Stomach (tissue), 9 donors: Measurements from ENCODE around the gene CBFA2T3. TPM values are rescaled to one million over a fixed set of nuclear protein-coding genes. Genes with fewer than 3 reads are reported as not detected.

ENCODE experiments used
- DNase-seq, 2 donors: peaks; one replicate each; pipeline versions ENCODE4 v3.0.0 to v3.0.0-alpha.2; 2013 to 2019
- H3K27ac ChIP-seq, 5 donors: fragments of 200-600 bp in 4 of 5; sonication (generic) in 4 of 5; one replicate each; pipeline ENCODE4 v1.5.1; 2013 to 2019; ENCODE audit warnings: mild to moderate bottlenecking in 1 of 5, moderate library complexity in 1 of 5
- H3K27me3 ChIP-seq, 3 donors: fragments of 200-600 bp; sonication (generic); one replicate each; pipeline ENCODE4 v1.5.1; 2017 to 2019; ENCODE audit warnings: mixed run types in 1 of 3
- H3K36me3 ChIP-seq, 4 donors: fragments of 200-600 bp; sonication (generic); 1 replicate in 3 of 4; 2 replicates in 1 of 4; pipeline ENCODE4 v1.5.1; 2016 to 2019
- H3K4me1 ChIP-seq, 4 donors: fragments of 200-600 bp; sonication (generic); one replicate each; pipeline ENCODE4 v1.5.1; 2016 to 2019
- H3K4me3 ChIP-seq, 4 donors: fragments of 200-600 bp; sonication (generic) in 3 of 4; one replicate each; pipeline ENCODE4 v1.5.1; 2016 to 2019; ENCODE audit warnings: mild to moderate bottlenecking in 1 of 4
- H3K9me3 ChIP-seq, 4 donors: fragments of 200-600 bp; sonication (generic); one replicate each; pipeline ENCODE4 v1.5.1; 2016 to 2019
- CTCF ChIP-seq, 7 experiments: fragments of 450-650 bp in 4 of 7; fragments of 200-600 bp in 3 of 7; sonication (generic) in 3 of 7; IDR thresholded peaks; one replicate each; pipeline ENCODE4 v1.5.1; 2016 to 2019; ENCODE audit warnings: antibody characterized with exemption in 7 of 7, control low read depth in 2 of 7, mild to moderate bottlenecking in 1 of 7
- EP300 ChIP-seq: sonication (generic); formaldehyde crosslinking; IDR thresholded peaks from one replicate; pipeline ENCODE4 v1.6.1; 2017; ENCODE audit warnings: antibody characterized with exemption
- POLR2A ChIP-seq, 4 donors: fragments of 450-650 bp; IDR thresholded peaks; one replicate each; pipeline ENCODE4 v1.6.1; 2016; ENCODE audit warnings: antibody characterized with exemption in 4 of 4, control low read depth in 2 of 4, mild to moderate bottlenecking in 1 of 4, moderate library complexity in 1 of 4
- POLR2AphosphoS5 ChIP-seq, 3 donors: sonication (generic); formaldehyde crosslinking; IDR thresholded peaks; one replicate each; pipeline ENCODE4 v1.6.1; 2016; ENCODE audit warnings: antibody characterized with exemption in 3 of 3
- WGBS, 5 donors: extraction: QIAGEN DNeasy Blood & Tissue Kit in 3 of 5; methylation state at CpG; one replicate each; pipeline versions ENCODE4 v1.1.5 to v1.1.7; 2013 to 2018; 5-methylcytosine and 5-hydroxymethylcytosine counted together
- intact Hi-C: fragments of 100-400 bp; cut with DNase I; formaldehyde crosslinking; loops from one replicate; pipeline ENCODE4 v1.15.1; 2023; ENCODE audit warnings: low total_unique reads
- polyA plus RNA-seq, 3 donors: library from polyadenylated mRNA; stranded (reverse); fragments of 200-250 nt; gene quantifications; one replicate each; pipeline ENCODE4 v1.2.3, GENCODE V29; 2013
- total RNA-seq, 5 donors: library from RNA; depleted of rRNA; stranded (reverse); fragments of >200 nt; gene quantifications; one replicate each; pipeline versions ENCODE4 v1.1.0 to v1.2.3, GENCODE V29; 2014 to 2016
- donor health status: healthy with polysubstance abuse.
- donor health status: Bipolar disorder and iron deficiency.
- donor health status: healthy.

The CBFA2T3 gene
- total and polyA plus RNA-seq, 8 donors, result 0.58 to 57.6 (median 2.5) TPM

DNA sequence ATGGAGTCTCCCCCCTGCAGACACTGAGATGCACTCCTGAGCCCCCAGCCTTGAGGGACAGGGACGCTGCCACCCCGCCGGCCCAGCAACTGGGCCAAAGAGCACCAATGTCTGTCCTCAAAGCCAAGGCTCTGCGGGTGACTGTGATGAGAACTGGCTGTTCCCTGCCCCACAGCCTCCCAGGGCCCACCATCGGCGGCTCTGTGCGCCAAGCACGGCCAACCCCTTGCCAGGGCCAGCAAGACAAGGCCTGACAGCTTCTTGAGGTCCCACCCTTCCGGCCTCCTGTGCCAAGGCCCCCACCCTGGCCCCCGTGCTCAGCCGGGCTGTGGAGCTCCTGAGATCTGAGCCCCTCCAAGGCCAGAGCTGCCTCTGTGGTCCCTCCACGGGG is 76.3 kb downstream of the CBFA2T3 start:
- no peak for DNase-seq
- TF ChIP-seq POLR2A (IDR thresholded peaks at IDR 0.05) (no peak), EP300 (no peak), CTCF (IDR thresholded peaks at IDR 0.05) (no peak), POLR2AphosphoS5 (IDR thresholded peaks at IDR 0.05) (no peak)
- H3K9me3 ChIP-seq, result no peaks in the 10 kb centered on the region
- WGBS, 5 donors, result 78 to 95% (median 89%) methylated on average over 7 to 12 of the region's 12 CpGs
- H3K27me3 ChIP-seq, result no peaks in the 10 kb centered on the region
- intact Hi-C loops, result no loop called here
- peaks cover 0 to 35% (median 32%) of the 10 kb centered on the region in 4 donors for H3K36me3 ChIP-seq
- H3K27ac ChIP-seq, result no peak overlapping the region
- no peak overlapping the region for H3K4me3 ChIP-seq
- H3K4me1 ChIP-seq, result peaks cover 0 to 6% (median 0%) of the 10 kb centered on the region in 4 donors

DNA sequence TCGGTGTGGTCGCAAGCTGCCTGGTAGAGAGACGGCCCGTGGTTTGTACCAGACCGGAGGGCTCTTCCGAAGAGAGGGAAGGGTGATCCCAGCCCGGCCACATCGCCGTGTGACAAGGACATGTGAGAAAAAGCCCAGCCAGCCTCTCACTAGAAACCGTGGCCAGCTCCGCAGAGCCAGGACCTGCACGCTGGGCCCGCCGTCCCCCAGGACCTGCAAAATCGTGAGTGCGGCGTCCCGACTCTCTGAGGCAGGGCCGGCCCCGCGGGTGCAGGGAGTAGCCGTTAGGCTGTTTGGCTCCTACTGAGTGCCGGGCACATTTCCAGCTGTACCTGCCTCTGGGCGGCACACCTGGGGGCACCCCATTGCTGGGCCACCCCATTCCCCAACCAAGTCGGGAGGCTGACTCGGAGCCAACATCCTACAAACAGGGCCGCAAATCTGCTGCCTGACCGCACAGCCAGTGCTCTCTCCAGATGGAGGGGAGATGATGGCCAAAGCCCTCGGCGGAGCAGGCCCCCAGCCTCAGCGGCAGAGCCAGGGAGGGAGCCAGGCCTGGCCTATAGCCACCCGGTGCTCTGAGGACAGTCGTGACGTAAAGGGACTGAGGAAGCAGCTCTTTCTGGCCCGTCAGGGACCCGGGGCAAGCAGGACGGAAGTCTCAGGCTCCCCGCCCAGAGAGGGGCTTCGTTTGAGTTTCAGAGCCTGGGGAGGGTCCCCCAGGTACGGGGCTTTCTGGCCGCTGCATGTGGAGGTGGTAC is 76.9 kb downstream of the CBFA2T3 start:
- intact Hi-C loops, result no loop called here
- no peak overlapping the region for H3K4me3 ChIP-seq
- no peaks in the 10 kb centered on the region for H3K9me3 ChIP-seq
- WGBS, 5 donors, result 87 to 91% (median 87%) methylated on average over 25 to 41 of the region's 41 CpGs
- no peaks in the 10 kb centered on the region for H3K4me1 ChIP-seq
- peaks cover 0 to 35% (median 32%) of the 10 kb centered on the region in 4 donors for H3K36me3 ChIP-seq
- TF ChIP-seq EP300 (no peak), POLR2AphosphoS5 (IDR thresholded peaks at IDR 0.05) (no peak), CTCF (IDR thresholded peaks at IDR 0.05) (no peak), POLR2A (IDR thresholded peaks at IDR 0.05) (no peak)
- no peaks in the 10 kb centered on the region for H3K27me3 ChIP-seq
- H3K27ac ChIP-seq, result no peak overlapping the region
- no peak for DNase-seq

- 86 to 92% (median 90%) methylated on average over 33 to 34 of the region's 34 CpGs for WGBS, 5 donors
- no peak for DNase-seq
- TF ChIP-seq CTCF (IDR thresholded peaks at IDR 0.05) (no peak), POLR2A (IDR thresholded peaks at IDR 0.05) (no peak), EP300 (no peak), POLR2AphosphoS5 (IDR thresholded peaks at IDR 0.05) (no peak)
- no peak overlapping the region for H3K27ac ChIP-seq
- no peaks in the 10 kb centered on the region for H3K9me3 ChIP-seq
- no peaks in the 10 kb centered on the region for H3K27me3 ChIP-seq
- H3K4me3 ChIP-seq, result no peak overlapping the region
- peaks cover 0 to 35% (median 32%) of the 10 kb centered on the region in 4 donors for H3K36me3 ChIP-seq
- intact Hi-C loops, result no loop called here
- H3K4me1 ChIP-seq, result no peaks in the 10 kb centered on the region
Measured at GRCh38 chr16:88897696-88898425, 79.1 kb downstream of the CBFA2T3 start.

- H3K9me3 ChIP-seq, result no peaks in the 10 kb centered on the region
- H3K27me3 ChIP-seq, result no peaks in the 10 kb centered on the region
- no peak for DNase-seq
- no peaks in the 10 kb centered on the region for H3K4me1 ChIP-seq
- H3K27ac ChIP-seq, result no peak overlapping the region
- TF ChIP-seq EP300 (no peak), CTCF (IDR thresholded peaks at IDR 0.05) (no peak), POLR2AphosphoS5 (IDR thresholded peaks at IDR 0.05) (no peak), POLR2A (IDR thresholded peaks at IDR 0.05) (no peak)
- intact Hi-C loops, result no loop called here
- 89 to 93% (median 91%) methylated on average over 51 to 57 of the region's 57 CpGs for WGBS, 5 donors
- no peak overlapping the region for H3K4me3 ChIP-seq
- peaks cover 0 to 44% (median 40%) of the 10 kb centered on the region in 4 donors for H3K36me3 ChIP-seq
Measured at GRCh38 chr16:88896238-88897070, 80.6 kb downstream of the CBFA2T3 start.
